A549 (cell line): ENCODE data around the gene TXNDC8. TPM values are rescaled to one million over a fixed set of nuclear protein-coding genes. Genes with fewer than 3 reads are reported as not detected.

Experiments
- ATAC-seq, 2 experiments: fragments of 200-7000 bp in 1 of 2; fragments of >200 bp in 1 of 2; cut with Nextera tagmentation in 1 of 2; cut with Tn5 transposase in 1 of 2; 3 replicates each; pipeline versions ENCODE4 v1.8.0 to v1.9.1; 2018 to 2020; ENCODE audit warnings: mild to moderate bottlenecking in 1 of 2, moderate library complexity in 1 of 2
- CTCF ChIA-PET: fragments of 300-600 bp; sonication (Branson Sonifier 250); formaldehyde crosslinking; extraction: SDS; loops from one replicate; lab custom pipeline; 2021; ENCODE audit warnings: antibody characterized with exemption, inconsistent platforms; lab: Yijun Ruan, JAX
- POLR2A ChIA-PET: fragments of 350-600 bp; formaldehyde crosslinking; extraction: SDS; loops from one replicate; lab custom pipeline; 2021; ENCODE audit warnings: antibody characterized with exemption, inconsistent platforms; lab: Yijun Ruan, JAX
- DNase-seq, 2 experiments: peaks; one replicate each; pipeline versions ENCODE4 v3.0.0 to v3.0.0-alpha.2; 2011 to 2016; ENCODE audit warnings: low read depth in 1 of 2, low spot score in 1 of 2
- FAIRE-seq: peaks from 2 replicates; lab custom pipeline; 2011; peaks lifted over from hg19 to GRCh38; lab: Jason Lieb, UNC
- H3K27ac ChIP-seq, 2 experiments: fragments of >200 bp; sonication (Bioruptor Twin); formaldehyde crosslinking; 3 replicates each; pipeline ENCODE4 v1.5.1; 2016 to 2017
- H3K4me1 ChIP-seq: fragments of >200 bp; sonication (Bioruptor Twin); formaldehyde crosslinking; 3 replicates; pipeline ENCODE4 v1.6.1; 2016
- H3K4me2 ChIP-seq: fragments of >200 bp; sonication (Bioruptor Twin); formaldehyde crosslinking; 3 replicates; pipeline ENCODE4 v1.6.1; 2016
- H3K4me3 ChIP-seq: fragments of >200 bp; sonication (Bioruptor Twin); formaldehyde crosslinking; 3 replicates; pipeline ENCODE4 v1.5.1; 2016
- H3K9me3 ChIP-seq: fragments of >200 bp; sonication (Bioruptor Twin); formaldehyde crosslinking; 3 replicates; pipeline ENCODE4 v1.6.1; 2016
- BHLHE40 ChIP-seq: IDR thresholded peaks from 2 replicates; pipeline ENCODE4 v1.6.1; 2012; ENCODE audit warnings: low read depth, low read length, inconsistent platforms
- CBX2 ChIP-seq: fragments of 200-600 bp; sonication (generic); IDR thresholded peaks from 2 replicates; pipeline ENCODE4 v1.6.1; 2016; ENCODE audit warnings: low read depth, mild to moderate bottlenecking, borderline replicate concordance
- EP300 ChIP-seq, 2 experiments: fragments of >200 bp; sonication (Bioruptor Twin); formaldehyde crosslinking; IDR thresholded peaks; 2 replicates in 1 of 2; 3 replicates in 1 of 2; pipeline ENCODE4 v1.6.1; 2016 to 2017
- FOXS1 ChIP-seq: fragments of 250-450 bp; sonication (Bioruptor Pico); IDR thresholded peaks from 2 replicates; pipeline ENCODE4 v1.5.0; 2020; ENCODE audit warnings: mild to moderate bottlenecking, moderate library complexity
- HDAC2 ChIP-seq: fragments of 200-600 bp; sonication (generic); IDR thresholded peaks from 2 replicates; pipeline ENCODE4 v1.6.1; 2016
- JUN ChIP-seq, 2 experiments: fragments of >200 bp; sonication (Bioruptor Twin); formaldehyde crosslinking; IDR thresholded peaks; 2 replicates in 1 of 2; 3 replicates in 1 of 2; pipeline ENCODE4 v1.6.1; 2016 to 2017
- KDM1A ChIP-seq: fragments of 200-600 bp; sonication (generic); IDR thresholded peaks from 2 replicates; pipeline ENCODE4 v1.6.1; 2016; ENCODE audit warnings: low read depth, mild to moderate bottlenecking
- MAZ ChIP-seq: fragments of 150-350 bp; IDR thresholded peaks from 2 replicates; pipeline ENCODE4 v1.6.1; 2014; ENCODE audit warnings: antibody characterized with exemption, low read depth, low read length, borderline replicate concordance
- NPAS2 ChIP-seq: fragments of 250-450 bp; sonication (Bioruptor Pico); IDR thresholded peaks from 2 replicates; pipeline ENCODE4 v1.8.0; 2022; ENCODE audit warnings: mild to moderate bottlenecking, moderate library complexity, borderline replicate concordance
- POLR2A ChIP-seq: IDR thresholded peaks from 2 replicates; pipeline ENCODE4 v1.6.1; 2012; ENCODE audit warnings: mild to moderate bottlenecking, low read length
- RAD21 ChIP-seq, 2 experiments: fragments of >200 bp in 1 of 2; sonication (Bioruptor Twin) in 1 of 2; formaldehyde crosslinking in 1 of 2; IDR thresholded peaks in 1 of 2; conservative IDR thresholded peaks in 1 of 2; 2 replicates in 1 of 2; 3 replicates in 1 of 2; pipeline ENCODE4 v1.6.1; 2012 to 2018; ENCODE audit warnings: inconsistent platforms in 1 of 2
- RFX5 ChIP-seq: fragments of 450-650 bp; IDR thresholded peaks from 2 replicates; pipeline ENCODE4 v1.7.1; 2014; ENCODE audit warnings: antibody characterized with exemption, mild to moderate bottlenecking, moderate library complexity
- SREBF2 ChIP-seq: fragments of 450-650 bp; IDR thresholded peaks from 2 replicates; pipeline ENCODE4 v1.6.1; 2014; ENCODE audit warnings: mild to moderate bottlenecking, moderate library complexity
- TFCP2L1 ChIP-seq: fragments of 250-450 bp; sonication (Bioruptor Pico); IDR thresholded peaks from 2 replicates; pipeline ENCODE4 v1.5.0; 2021; ENCODE audit warnings: mild to moderate bottlenecking
- ZFP36 ChIP-seq: fragments of 450-650 bp; IDR thresholded peaks from 2 replicates; pipeline ENCODE4 v1.6.1; 2014; ENCODE audit warnings: borderline replicate concordance; ENCODE audit not compliant: partially characterized antibody
- ZNF302 ChIP-seq: fragments of 250-450 bp; sonication (Bioruptor Pico); IDR thresholded peaks from 2 replicates; pipeline ENCODE4 v1.9.0; 2021; ENCODE audit warnings: inconsistent platforms, mild to moderate bottlenecking, moderate library complexity
- WGBS: methylation state at CpG from one replicate; pipeline ENCODE4 v1.1.6; 2017; ENCODE audit errors: missing lambda C conversion rate; 5-methylcytosine and 5-hydroxymethylcytosine counted together
- polyA plus RNA-seq, 4 experiments: library from polyadenylated mRNA; depleted of rRNA in 3 of 4; stranded (reverse); fragments of >200 nt; fragmentation: RNase III in 1 of 4; extraction: RNeasy Plus Mini Kit Qiagen cat#74134 plus additional on column Dnase treatment in 1 of 4; gene quantifications; 2 replicates in 3 of 4; 3 replicates in 1 of 4; pipeline ENCODE4 v1.2.3, GENCODE V29; 2011 to 2017
- TF ChIP-seq, protein P1 (sequence below): fragments of 250-450 bp; sonication (Bioruptor Pico); IDR thresholded peaks from 2 replicates; pipeline ENCODE4 v1.5.0; 2020; ENCODE audit warnings: low read depth, mild to moderate bottlenecking, moderate library complexity
- TF ChIP-seq, protein P2 (sequence below): fragments of 450-650 bp; IDR thresholded peaks from 2 replicates; pipeline ENCODE4 v1.6.1; 2014; ENCODE audit warnings: antibody characterized with exemption
- TF ChIP-seq, protein P3 (sequence below): fragments of >200 bp; sonication (Bioruptor Twin); formaldehyde crosslinking; IDR thresholded peaks from 3 replicates; pipeline ENCODE4 v1.5.1; 2016
- TF ChIP-seq, protein P4 (sequence below): fragments of >200 bp; sonication (Bioruptor Twin); formaldehyde crosslinking; IDR thresholded peaks from 2 replicates; pipeline ENCODE4 v1.6.1; 2016

The TXNDC8 gene
- polyA plus RNA-seq, 2 of the 4 experiments (the other 2 are of a cell fraction): not detected

DNA sequence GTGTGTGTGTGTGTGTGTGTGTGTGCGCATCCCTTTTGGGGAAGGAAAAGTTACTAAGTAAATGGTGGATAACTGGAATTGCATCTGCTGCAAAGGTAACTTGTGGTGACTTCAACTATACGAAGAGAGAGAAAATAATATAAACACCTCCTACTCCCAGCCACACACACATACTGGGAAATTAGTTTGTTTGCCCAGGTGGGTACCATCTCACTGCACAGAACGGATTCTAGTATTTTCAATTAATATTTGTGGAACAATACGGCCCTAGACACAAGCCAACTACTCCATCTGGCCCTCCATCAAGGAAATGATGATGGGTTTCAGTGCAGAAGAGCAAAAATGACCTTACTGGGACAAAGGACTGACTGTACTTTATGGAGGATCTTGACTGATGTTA lies 49.2 kb downstream of the TXNDC8 start:
- Histone ChIP-seq H3K4me1 (no peaks in the 10 kb centered on the region), H3K27ac (no peak overlapping the region), H3K4me3 (no peak overlapping the region), H3K9me3 (no peaks in the 10 kb centered on the region), H3K4me2 (no peak overlapping the region)
- POLR2A ChIA-PET: no interaction called here
- CTCF ChIA-PET: no interaction called here
- 71% methylated on average over 4 of the region's 4 CpGs for WGBS
- FAIRE-seq (no peak), DNase-seq (no peak), ATAC-seq (no peak)
- TF ChIP-seq, protein P1, sequence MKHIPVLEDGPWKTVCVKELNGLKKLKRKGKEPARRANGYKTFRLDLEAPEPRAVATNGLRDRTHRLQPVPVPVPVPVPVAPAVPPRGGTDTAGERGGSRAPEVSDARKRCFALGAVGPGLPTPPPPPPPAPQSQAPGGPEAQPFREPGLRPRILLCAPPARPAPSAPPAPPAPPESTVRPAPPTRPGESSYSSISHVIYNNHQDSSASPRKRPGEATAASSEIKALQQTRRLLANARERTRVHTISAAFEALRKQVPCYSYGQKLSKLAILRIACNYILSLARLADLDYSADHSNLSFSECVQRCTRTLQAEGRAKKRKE: no peak
- TF ChIP-seq SREBF2 (no peak), POLR2A (no peak), FOXS1 (CRISPR knock-in tag) (no peak), BHLHE40 (no peak), CBX2 (no peak), RAD21 (conservative IDR thresholded peaks at IDR 0.05 in 1 of 2, IDR thresholded peaks at IDR 0.05 in 1 of 2) (no peak), MAZ (no peak), ZFP36 (no peak)
- TF ChIP-seq, protein P2, sequence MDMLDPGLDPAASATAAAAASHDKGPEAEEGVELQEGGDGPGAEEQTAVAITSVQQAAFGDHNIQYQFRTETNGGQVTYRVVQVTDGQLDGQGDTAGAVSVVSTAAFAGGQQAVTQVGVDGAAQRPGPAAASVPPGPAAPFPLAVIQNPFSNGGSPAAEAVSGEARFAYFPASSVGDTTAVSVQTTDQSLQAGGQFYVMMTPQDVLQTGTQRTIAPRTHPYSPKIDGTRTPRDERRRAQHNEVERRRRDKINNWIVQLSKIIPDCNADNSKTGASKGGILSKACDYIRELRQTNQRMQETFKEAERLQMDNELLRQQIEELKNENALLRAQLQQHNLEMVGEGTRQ: no peak

DNA sequence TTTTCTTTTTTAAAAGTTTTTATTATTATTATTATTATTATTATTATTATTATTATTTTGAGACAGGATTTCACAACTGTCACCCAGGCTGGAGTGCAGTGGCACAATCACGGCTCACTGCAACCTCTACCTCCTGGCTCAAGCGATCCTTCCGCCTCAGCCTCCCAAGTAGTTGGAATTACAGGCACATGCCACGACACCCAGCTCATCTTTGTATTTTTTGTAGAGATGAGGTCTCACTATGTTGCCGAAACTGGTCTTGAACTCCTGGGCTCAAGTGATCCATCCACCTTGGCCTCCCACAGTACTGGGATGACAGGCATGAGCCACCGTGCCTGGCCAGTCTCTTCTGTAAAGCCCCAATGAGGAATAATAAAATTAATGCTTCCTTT lies 50.4 kb downstream of the TXNDC8 start:
- ChIA-PET POLR2A (no interaction called here), CTCF (interaction anchor here (0.6 kb wide), 2 partner anchors 28 to 100 kb away, joined by 3 read pairs; no protein-coding TSS in a partner anchor)
- peaks cover 3% of the 10 kb centered on the region; the same call in 1 of the 3 replicates for H3K4me1 ChIP-seq
- TF ChIP-seq NPAS2 (CRISPR knock-in tag): no peak
- TF ChIP-seq ZNF302: no peak
- TF ChIP-seq, protein P3, sequence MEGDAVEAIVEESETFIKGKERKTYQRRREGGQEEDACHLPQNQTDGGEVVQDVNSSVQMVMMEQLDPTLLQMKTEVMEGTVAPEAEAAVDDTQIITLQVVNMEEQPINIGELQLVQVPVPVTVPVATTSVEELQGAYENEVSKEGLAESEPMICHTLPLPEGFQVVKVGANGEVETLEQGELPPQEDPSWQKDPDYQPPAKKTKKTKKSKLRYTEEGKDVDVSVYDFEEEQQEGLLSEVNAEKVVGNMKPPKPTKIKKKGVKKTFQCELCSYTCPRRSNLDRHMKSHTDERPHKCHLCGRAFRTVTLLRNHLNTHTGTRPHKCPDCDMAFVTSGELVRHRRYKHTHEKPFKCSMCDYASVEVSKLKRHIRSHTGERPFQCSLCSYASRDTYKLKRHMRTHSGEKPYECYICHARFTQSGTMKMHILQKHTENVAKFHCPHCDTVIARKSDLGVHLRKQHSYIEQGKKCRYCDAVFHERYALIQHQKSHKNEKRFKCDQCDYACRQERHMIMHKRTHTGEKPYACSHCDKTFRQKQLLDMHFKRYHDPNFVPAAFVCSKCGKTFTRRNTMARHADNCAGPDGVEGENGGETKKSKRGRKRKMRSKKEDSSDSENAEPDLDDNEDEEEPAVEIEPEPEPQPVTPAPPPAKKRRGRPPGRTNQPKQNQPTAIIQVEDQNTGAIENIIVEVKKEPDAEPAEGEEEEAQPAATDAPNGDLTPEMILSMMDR: no peak
- no peak for TF ChIP-seq EP300 (IDR thresholded peaks at IDR 0.05)
- TF ChIP-seq JUN (IDR thresholded peaks at IDR 0.05): no peak
- no peak overlapping the region for H3K4me2 ChIP-seq
- no peak overlapping the region for H3K4me3 ChIP-seq
- H3K27ac ChIP-seq: no peak overlapping the region
- WGBS: 88% methylated on average over 6 of the region's 6 CpGs
- no peak for DNase-seq
- no peaks in the 10 kb centered on the region for H3K9me3 ChIP-seq
- no peak for FAIRE-seq
- ATAC-seq: no peak

DNA sequence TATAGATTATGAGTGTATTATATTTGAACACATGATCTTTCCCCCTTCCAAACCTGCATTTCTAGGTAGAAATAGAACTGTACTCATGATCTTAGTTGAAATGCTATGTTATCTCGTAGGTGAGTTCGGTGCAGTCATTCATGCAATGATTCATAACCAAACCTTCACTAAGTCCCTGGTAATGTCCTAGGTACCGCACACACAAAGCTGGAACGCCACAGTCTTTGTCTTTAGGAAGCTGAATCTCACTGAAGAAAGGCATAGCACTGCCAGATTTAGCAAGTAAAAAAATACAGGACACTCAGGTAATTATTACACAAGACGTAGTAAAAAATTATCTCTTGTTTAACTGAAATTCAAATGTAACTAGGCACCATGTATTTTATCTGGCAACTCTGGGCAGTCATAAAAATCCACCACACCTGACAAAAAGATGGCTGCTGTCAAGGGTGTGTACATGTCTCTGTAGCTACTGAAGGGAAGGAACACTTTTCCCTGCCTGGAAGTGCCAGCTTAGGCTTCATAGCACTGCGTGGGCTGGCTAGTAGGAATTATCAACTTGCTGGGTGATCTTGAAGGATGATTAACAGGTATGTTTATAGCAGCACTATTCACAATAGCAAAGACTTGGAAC lies 53.3 kb downstream of the TXNDC8 start:
- no peak for ATAC-seq
- TF ChIP-seq, protein P4, sequence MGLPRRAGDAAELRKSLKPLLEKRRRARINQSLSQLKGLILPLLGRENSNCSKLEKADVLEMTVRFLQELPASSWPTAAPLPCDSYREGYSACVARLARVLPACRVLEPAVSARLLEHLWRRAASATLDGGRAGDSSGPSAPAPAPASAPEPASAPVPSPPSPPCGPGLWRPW: no peak
- TF ChIP-seq POLR2A (no peak), TFCP2L1 (no peak), RFX5 (no peak), KDM1A (no peak), HDAC2 (no peak), CBX2 (no peak), BHLHE40 (no peak)
- TF ChIP-seq, all 56 proteins: peak for 0
- H3K27ac ChIP-seq: no peak overlapping the region
- ChIA-PET POLR2A (no interaction called here), CTCF (no interaction called here)
- H3K4me1 ChIP-seq: peaks cover 8% of the 10 kb centered on the region; the same call in 1 of the 3 replicates
- no peak for DNase-seq
- FAIRE-seq: no peak
- no peak overlapping the region for H3K4me3 ChIP-seq
- H3K4me2 ChIP-seq: no peak overlapping the region
- WGBS: 87% methylated on average over 6 of the region's 6 CpGs
- no peaks in the 10 kb centered on the region for H3K9me3 ChIP-seq
